Lower lobe of right lung (tissue), 2 donors: ENCODE data around the gene FPR1. TPM values are rescaled to one million over a fixed set of nuclear protein-coding genes. Genes with fewer than 3 reads are reported as not detected.

Experiments used
- ATAC-seq, 2 donors: fragments of 200-7000 bp; cut with Tn5 transposase; one replicate each; pipeline ENCODE4 v1.9.1; 2020 to 2022; ENCODE audit warnings: mild to moderate bottlenecking in 2 of 2, moderate library complexity in 2 of 2
- DNase-seq: peaks from one replicate; pipeline ENCODE4 v3.0.0-alpha.2; 2020
- H3K27ac ChIP-seq: fragments of 200-600 bp; one replicate; pipeline ENCODE4 v1.8.0; 2022
- H3K27me3 ChIP-seq: fragments of 200-600 bp; one replicate; pipeline ENCODE4 v1.8.0; 2022; ENCODE audit warnings: low read depth
- H3K36me3 ChIP-seq: fragments of 200-600 bp; one replicate; pipeline ENCODE4 v1.8.0; 2022; ENCODE audit warnings: mild to moderate bottlenecking
- H3K4me1 ChIP-seq: fragments of 200-600 bp; one replicate; pipeline ENCODE4 v1.8.0; 2022
- H3K4me3 ChIP-seq: fragments of 200-600 bp; one replicate; pipeline ENCODE4 v1.8.0; 2022; ENCODE audit warnings: mild to moderate bottlenecking
- H3K9me3 ChIP-seq: fragments of 200-600 bp; one replicate; pipeline ENCODE4 v1.8.0; 2022
- intact Hi-C: fragments of 100-400 bp; cut with DNase I; formaldehyde crosslinking; loops from one replicate; pipeline ENCODE4 v1.11.0; 2022
- long read RNA-seq: library from polyadenylated mRNA; unstranded; transcript quantifications from one replicate; pipeline ENCODE4 v2.0.0, GENCODE V29; 2021
- total RNA-seq: library from RNA; stranded (reverse); fragmentation: NEBNext Ultra II Directional; extraction: Animal tissue kit (Norgen Biotek cat#: 25700); gene quantifications from one replicate; pipeline ENCODE4 v1.2.1, GENCODE V29; 2021
- TF ChIP-seq, protein P1 (sequence below): fragments of 200-600 bp; IDR thresholded peaks from one replicate; pipeline ENCODE4 v1.8.0; 2022; ENCODE audit warnings: antibody characterized with exemption, mild to moderate bottlenecking
- donor health status: DM: no; HTN: yes; CAD: no; lungs with severe emphysema.

FPR1 gene, protein sequence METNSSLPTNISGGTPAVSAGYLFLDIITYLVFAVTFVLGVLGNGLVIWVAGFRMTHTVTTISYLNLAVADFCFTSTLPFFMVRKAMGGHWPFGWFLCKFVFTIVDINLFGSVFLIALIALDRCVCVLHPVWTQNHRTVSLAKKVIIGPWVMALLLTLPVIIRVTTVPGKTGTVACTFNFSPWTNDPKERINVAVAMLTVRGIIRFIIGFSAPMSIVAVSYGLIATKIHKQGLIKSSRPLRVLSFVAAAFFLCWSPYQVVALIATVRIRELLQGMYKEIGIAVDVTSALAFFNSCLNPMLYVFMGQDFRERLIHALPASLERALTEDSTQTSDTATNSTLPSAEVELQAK
- total RNA-seq = 105 TPM
- long read RNA-seq, transcript FPR1-201 (2 exons, 1,930 nt) = major isoform, 36 of 62 reads
- long read RNA-seq, partial matches to known transcripts = 0 of 62 reads
- long read RNA-seq, other reads (novel, unspliced or antisense) = 22 of 62 reads

DNA sequence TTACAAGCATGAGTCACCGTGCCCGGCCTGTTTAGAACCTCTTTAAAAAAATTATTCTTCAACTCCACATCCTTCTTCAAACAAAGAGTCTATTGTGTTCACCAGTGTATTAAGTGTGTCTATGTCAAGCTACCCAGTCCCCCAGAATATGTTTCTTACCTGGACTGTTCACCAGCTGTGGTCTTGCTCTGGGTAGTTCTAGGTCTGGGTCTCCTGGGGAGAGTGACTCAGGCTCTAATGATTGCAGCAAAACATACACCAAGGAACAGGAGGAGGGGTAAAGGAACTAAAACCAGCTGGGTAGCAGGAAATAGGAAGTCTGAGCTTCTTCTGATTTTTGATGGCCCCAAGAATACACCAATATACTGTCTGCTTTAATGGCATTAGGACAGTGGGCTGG, at the start of gene FPR1:
TSS of gene FPR1 (minus strand) at position 224 of the 400 bp plus-strand sequence. CDS start 4,884 bp downstream, outside the sequence.
- Histone ChIP-seq H3K36me3 (no peaks in the 10 kb centered on the region), H3K4me3 (peak within 1 kb of the TSS; percentile 40), H3K9me3 (no peaks in the 10 kb centered on the region), H3K4me1 (no peaks in the 10 kb centered on the region), H3K27ac (peak within 1 kb of the TSS; percentile 65), H3K27me3 (no peaks in the 10 kb centered on the region)
- intact Hi-C loops = no loop called here
- DNase-seq (no peak), ATAC-seq (peak; percentile 83 to 88)
- TF ChIP-seq, protein P1, sequence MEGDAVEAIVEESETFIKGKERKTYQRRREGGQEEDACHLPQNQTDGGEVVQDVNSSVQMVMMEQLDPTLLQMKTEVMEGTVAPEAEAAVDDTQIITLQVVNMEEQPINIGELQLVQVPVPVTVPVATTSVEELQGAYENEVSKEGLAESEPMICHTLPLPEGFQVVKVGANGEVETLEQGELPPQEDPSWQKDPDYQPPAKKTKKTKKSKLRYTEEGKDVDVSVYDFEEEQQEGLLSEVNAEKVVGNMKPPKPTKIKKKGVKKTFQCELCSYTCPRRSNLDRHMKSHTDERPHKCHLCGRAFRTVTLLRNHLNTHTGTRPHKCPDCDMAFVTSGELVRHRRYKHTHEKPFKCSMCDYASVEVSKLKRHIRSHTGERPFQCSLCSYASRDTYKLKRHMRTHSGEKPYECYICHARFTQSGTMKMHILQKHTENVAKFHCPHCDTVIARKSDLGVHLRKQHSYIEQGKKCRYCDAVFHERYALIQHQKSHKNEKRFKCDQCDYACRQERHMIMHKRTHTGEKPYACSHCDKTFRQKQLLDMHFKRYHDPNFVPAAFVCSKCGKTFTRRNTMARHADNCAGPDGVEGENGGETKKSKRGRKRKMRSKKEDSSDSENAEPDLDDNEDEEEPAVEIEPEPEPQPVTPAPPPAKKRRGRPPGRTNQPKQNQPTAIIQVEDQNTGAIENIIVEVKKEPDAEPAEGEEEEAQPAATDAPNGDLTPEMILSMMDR = no peak

DNA sequence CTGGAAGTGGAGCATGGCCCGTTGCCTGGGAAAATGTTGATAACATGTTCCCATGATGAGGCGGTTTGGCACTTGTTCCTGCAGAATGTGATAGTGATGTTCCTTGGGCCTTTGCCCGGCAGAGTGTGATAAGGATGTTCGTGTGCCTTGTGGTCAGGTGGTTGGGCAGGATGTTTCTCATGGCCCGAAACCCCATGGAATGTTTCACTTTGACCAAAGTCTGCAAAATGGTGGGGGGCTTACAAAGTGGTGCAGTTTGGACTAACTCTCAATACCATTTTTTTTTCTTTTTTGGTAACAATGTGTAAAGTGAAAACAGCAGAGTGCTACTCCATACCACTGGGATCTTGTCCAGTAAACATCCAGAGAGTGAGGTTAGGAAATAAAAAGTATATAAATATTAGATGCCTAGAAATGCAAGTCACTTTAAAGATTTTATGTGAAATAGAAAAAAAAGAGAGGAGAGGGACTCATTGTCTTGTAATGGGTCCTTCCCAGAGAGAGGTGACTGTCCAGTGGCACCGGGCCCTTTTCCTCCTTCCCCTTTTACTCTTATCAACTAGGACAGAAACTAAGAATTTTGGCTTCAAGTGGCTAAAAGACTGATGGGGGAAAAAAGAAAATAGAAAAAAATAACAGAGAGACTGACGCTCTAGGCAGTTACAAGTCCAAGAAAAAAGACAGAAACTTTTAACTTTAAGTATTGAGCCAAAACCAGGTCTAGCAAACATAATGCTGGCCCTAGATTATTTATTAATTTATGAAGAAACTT, 49.0 kb upstream of the FPR1 start:
- no peak for DNase-seq
- Histone ChIP-seq H3K27me3 (no peaks in the 10 kb centered on the region), H3K4me3 (no peak overlapping the region), H3K27ac (peak overlapping the region; percentile 88), H3K36me3 (no peaks in the 10 kb centered on the region), H3K9me3 (no peaks in the 10 kb centered on the region), H3K4me1 (peaks cover 35% of the 10 kb centered on the region)
- peak; percentile 23 to 25 for ATAC-seq
- TF ChIP-seq, protein P1 = no peak
- intact Hi-C loops = no loop called here

DNA sequence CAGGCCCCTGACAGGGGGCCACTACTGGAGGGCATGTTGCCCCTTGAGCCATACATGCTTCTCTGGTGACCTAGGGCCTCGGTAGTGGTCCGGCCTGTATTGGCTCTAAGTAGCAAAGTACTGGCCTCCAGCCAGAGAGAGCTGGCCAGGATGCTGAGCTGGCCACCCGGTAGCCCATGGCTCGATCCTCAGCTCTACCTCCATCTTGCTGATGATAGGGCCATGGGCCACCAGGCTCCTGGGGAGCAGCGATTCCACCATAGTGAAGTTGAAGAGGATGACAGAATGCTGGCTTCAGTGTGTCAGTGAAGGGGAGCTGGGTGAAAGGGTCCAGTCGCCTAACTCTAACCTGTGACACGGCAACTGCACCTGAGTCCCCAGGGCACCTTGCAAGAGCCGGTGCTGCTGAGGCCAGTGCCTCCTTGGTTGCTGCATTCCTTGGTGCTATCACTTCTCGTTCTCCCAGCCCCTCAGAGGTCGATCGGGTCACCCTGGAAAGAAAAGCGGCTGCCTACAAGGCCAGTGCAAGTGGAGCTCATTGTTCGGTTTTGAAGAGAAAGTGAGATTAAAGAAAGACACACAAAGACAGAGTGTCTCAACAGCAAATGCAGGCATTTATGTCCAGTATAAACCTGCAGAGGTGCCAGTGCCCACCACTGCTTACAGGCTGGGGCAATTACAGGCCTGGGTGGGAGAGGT, 48.2 kb upstream of the FPR1 start:
- DNase-seq = no peak
- TF ChIP-seq, protein P1 = no peak
- ATAC-seq = peak; percentile 17 to 34
- Histone ChIP-seq H3K27me3 (no peaks in the 10 kb centered on the region), H3K4me3 (peak overlapping the region; percentile 10), H3K4me1 (peaks cover 35% of the 10 kb centered on the region), H3K9me3 (no peaks in the 10 kb centered on the region), H3K27ac (peak overlapping the region; percentile 88), H3K36me3 (no peaks in the 10 kb centered on the region)
- intact Hi-C loops = no loop called here

DNA sequence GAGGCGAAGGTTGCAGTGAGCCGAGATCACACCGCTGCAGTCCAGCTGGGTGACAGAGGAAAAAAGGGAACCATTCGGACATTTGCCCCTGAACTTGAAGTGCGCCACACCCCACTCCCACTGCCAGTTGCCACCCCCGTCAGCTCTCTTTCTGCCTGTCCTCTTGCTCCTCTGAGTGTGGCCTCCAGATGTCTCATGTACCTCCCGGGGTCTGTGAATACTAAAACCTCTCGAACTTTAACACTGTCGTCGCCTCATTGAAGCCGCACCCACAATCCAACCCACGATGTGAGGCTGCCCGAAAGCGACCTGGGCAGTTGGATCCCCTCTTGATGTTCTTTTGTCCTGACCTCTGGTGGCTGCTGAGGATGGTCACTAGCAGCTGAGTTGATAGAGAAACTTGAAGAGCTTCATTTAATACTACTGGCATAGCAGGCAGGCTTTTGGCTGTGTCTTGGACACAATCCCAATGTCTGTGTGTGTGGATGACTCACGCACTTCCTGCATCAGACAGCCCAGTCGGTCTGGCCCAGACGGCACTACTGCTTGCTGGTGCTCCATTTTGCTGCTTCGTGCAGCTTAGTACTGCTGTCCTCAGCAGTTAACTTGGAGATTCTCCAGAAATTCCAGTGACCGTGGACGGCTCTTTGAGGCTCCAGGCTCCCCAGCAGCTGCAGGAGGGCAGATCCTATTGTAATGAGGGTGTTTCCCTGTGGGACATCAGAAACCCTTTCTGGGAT, 47.5 kb upstream of the FPR1 start:
- Histone ChIP-seq H3K27ac (peak overlapping the region; percentile 88), H3K36me3 (no peaks in the 10 kb centered on the region), H3K4me3 (peak overlapping the region; percentile 10), H3K4me1 (peaks cover 35% of the 10 kb centered on the region), H3K9me3 (no peaks in the 10 kb centered on the region), H3K27me3 (no peaks in the 10 kb centered on the region)
- ATAC-seq = peak; percentile 91
- peak; percentile 78 for DNase-seq
- TF ChIP-seq, protein P1 = peak; percentile 17
- intact Hi-C loops = no loop called here
